Measurements from ENCODE around the gene CYB5RL. TPM values are rescaled to one million over a fixed set of nuclear protein-coding genes. Genes with fewer than 3 reads are reported as not detected.

The CYB5RL gene
- total RNA-seq, 6 experiments from 2014 or later, result 4.5 to 6.1 (median 5.2) TPM

- DNase-seq, result no peak
- H3K4me3 Mint-ChIP-seq, result no peak overlapping the region
- H3K27ac Mint-ChIP-seq, result no peak overlapping the region
- H3K36me3 Mint-ChIP-seq (ENCODE audit: low read depth), result no peaks in the 10 kb centered on the region
- no peaks in the 10 kb centered on the region for H3K9me3 Mint-ChIP-seq
- TF ChIP-seq CTCF (IDR thresholded peaks at IDR 0.05), result no peak
- H3K4me1 Mint-ChIP-seq (ENCODE audit: low read depth), result peaks cover 21% of the 10 kb centered on the region
- peaks cover 5% of the 10 kb centered on the region for H3K27me3 Mint-ChIP-seq (ENCODE audit: insufficient read depth)
These were observed 43.6 kb downstream of the CYB5RL start for GRCh38 chr1:54156201-54156600.

GRCh38 chr1:54153535-54154439, 46.0 kb downstream of the CYB5RL start:
- no peak overlapping the region for H3K27ac Mint-ChIP-seq
- DNase-seq, result peak; percentile 55
- peaks cover 12% of the 10 kb centered on the region for H3K4me1 Mint-ChIP-seq (ENCODE audit: low read depth)
- no peaks in the 10 kb centered on the region for H3K9me3 Mint-ChIP-seq
- TF ChIP-seq CTCF (IDR thresholded peaks at IDR 0.05), result no peak
- peak overlapping the region; percentile 23; the same call in 1 of the 2 replicates for H3K4me3 Mint-ChIP-seq
- peaks cover 2% of the 10 kb centered on the region; the same call in 1 of the 2 replicates for H3K27me3 Mint-ChIP-seq (ENCODE audit: insufficient read depth)
- no peaks in the 10 kb centered on the region for H3K36me3 Mint-ChIP-seq (ENCODE audit: low read depth)

GRCh38 chr1:54152696-54153095, 47.1 kb downstream of the CYB5RL start, which contains the start of gene CDCP2:
Gene CDCP2, minus strand, starts transcription at chr1:54153000. Its CDS starts 78 bp downstream, at chr1:54152922.
- no peak within 1 kb of the TSS for H3K27ac Mint-ChIP-seq
- no peak for TF ChIP-seq CTCF (IDR thresholded peaks at IDR 0.05)
- H3K9me3 Mint-ChIP-seq, result no peaks in the 10 kb centered on the region
- peak within 1 kb of the TSS; percentile 23; the same call in 1 of the 2 replicates for H3K4me3 Mint-ChIP-seq
- H3K27me3 Mint-ChIP-seq (ENCODE audit: insufficient read depth), result peaks cover 2% of the 10 kb centered on the region; the same call in 1 of the 2 replicates
- no peaks in the 10 kb centered on the region for H3K36me3 Mint-ChIP-seq (ENCODE audit: low read depth)
- no peak for DNase-seq
- H3K4me1 Mint-ChIP-seq (ENCODE audit: low read depth), result peaks cover 12% of the 10 kb centered on the region

- H3K4me1 Mint-ChIP-seq (ENCODE audit: low read depth), result peaks cover 12% of the 10 kb centered on the region
- no peak for TF ChIP-seq CTCF (IDR thresholded peaks at IDR 0.05)
- H3K9me3 Mint-ChIP-seq, result no peaks in the 10 kb centered on the region
- DNase-seq, result no peak
- H3K27ac Mint-ChIP-seq, result no peak overlapping the region
- H3K36me3 Mint-ChIP-seq (ENCODE audit: low read depth), result no peaks in the 10 kb centered on the region
- no peak overlapping the region for H3K4me3 Mint-ChIP-seq
- H3K27me3 Mint-ChIP-seq (ENCODE audit: insufficient read depth), result peaks cover 2% of the 10 kb centered on the region; the same call in 1 of the 2 replicates
These were observed 48.8 kb downstream of the CYB5RL start for GRCh38 chr1:54151013-54151412.

Other genes with a start within 250 kb of the CYB5RL start
- gene LDLRAD1, start 181.8 kb downstream of the CYB5RL start, total RNA-seq (2021; fragmentation: NEBNext Ultra II Directional; extraction: Animal tissue kit (Norgen Biotek cat#: 25700)), result not detected
- gene TMEM59, start 146.8 kb downstream of the CYB5RL start, total RNA-seq (2021; fragmentation: NEBNext Ultra II Directional; extraction: Animal tissue kit (Norgen Biotek cat#: 25700)), result 100 to 1,000 TPM; 282 to 460 (median 348) TPM
- 1 to 10 TPM; 4.2 to 5.5 (median 4.8) TPM for gene TCEANC2, start 146.4 kb downstream of the CYB5RL start, total RNA-seq (2021; fragmentation: NEBNext Ultra II Directional; extraction: Animal tissue kit (Norgen Biotek cat#: 25700))
- gene CDCP2, start 47.0 kb downstream of the CYB5RL start, total RNA-seq (2021; fragmentation: NEBNext Ultra II Directional; extraction: Animal tissue kit (Norgen Biotek cat#: 25700)), result not detected
- gene MRPL37, start 137 bp upstream of the CYB5RL start, total RNA-seq (2021; fragmentation: NEBNext Ultra II Directional; extraction: Animal tissue kit (Norgen Biotek cat#: 25700)), result 100 to 1,000 TPM; 119 to 135 (median 126) TPM
- 10 to 100 TPM; 42.3 to 72.2 (median 58.1) TPM for gene SSBP3, start 206.4 kb upstream of the CYB5RL start, total RNA-seq (2021; fragmentation: NEBNext Ultra II Directional; extraction: Animal tissue kit (Norgen Biotek cat#: 25700))

Measured in HFFc6 (cell line).